Heart left ventricle (tissue), 13 donors: ENCODE results near the gene RGS7.

Experiments used
- POLR2A ChIP-seq, 2 donors: fragments of 450-650 bp; IDR thresholded peaks; one replicate each; pipeline ENCODE4 v1.6.1; 2017; ENCODE audit warnings: antibody characterized with exemption in 2 of 2, mild to moderate bottlenecking in 2 of 2, moderate library complexity in 2 of 2
- TF ChIP-seq, protein P1 (sequence below), 12 donors: fragments of 200-600 bp; sonication (generic) in 4 of 12; IDR thresholded peaks; one replicate each; pipeline versions ENCODE4 v1.5.0 to v1.8.0; 2018 to 2022; ENCODE audit warnings: antibody characterized with exemption in 12 of 12, mild to moderate bottlenecking in 5 of 12
- donor health status: ischemic (EF 13 %, LVEDD 7.1; RV severe dilation, severe dysfunction).
- donor health status: DM: no; HTN: yes; CAD: no.
- donor health status: DM: no; HTN: no; CAD: no.
- donor health status: ischemic (EF 25% LVEDD 6.9; RV normal size, moderate dysfunction).
- donor health status: ischemic (EF 25% LVEDD 5.7; RV mildly dilated, moderate dysfunction).
- donor health status: ischemic (EF 35%, LVEDD 5.7; RV mildly dilated, moderate dysfunction).
- donor health status: nonischemic (EF 11% LVEDD 7.7; RV severe dilation, severe dysfunction).
- donor health status: DM: yes; HTN: yes; CAD: no.
- donor health status: PGD.
- donor health status: ischemic (EF 29% LVEDD 5.4; RV normal size, mild dysfunction).
- donor health status: nonischemic (EF 23%, LVEDD 6.1; RV moderate dilation, normal function).

GRCh38 chr1:240860023-240860422, 497.0 kb downstream of the RGS7 start:
- TF ChIP-seq, protein P1, sequence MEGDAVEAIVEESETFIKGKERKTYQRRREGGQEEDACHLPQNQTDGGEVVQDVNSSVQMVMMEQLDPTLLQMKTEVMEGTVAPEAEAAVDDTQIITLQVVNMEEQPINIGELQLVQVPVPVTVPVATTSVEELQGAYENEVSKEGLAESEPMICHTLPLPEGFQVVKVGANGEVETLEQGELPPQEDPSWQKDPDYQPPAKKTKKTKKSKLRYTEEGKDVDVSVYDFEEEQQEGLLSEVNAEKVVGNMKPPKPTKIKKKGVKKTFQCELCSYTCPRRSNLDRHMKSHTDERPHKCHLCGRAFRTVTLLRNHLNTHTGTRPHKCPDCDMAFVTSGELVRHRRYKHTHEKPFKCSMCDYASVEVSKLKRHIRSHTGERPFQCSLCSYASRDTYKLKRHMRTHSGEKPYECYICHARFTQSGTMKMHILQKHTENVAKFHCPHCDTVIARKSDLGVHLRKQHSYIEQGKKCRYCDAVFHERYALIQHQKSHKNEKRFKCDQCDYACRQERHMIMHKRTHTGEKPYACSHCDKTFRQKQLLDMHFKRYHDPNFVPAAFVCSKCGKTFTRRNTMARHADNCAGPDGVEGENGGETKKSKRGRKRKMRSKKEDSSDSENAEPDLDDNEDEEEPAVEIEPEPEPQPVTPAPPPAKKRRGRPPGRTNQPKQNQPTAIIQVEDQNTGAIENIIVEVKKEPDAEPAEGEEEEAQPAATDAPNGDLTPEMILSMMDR (IDR thresholded peaks at IDR 0.05): no peak
- no peak for TF ChIP-seq POLR2A (IDR thresholded peaks at IDR 0.05)
